SW480 (cell line): ENCODE measurements around the gene NCR2.

Experiments used
- DNase-seq: peaks from one replicate; pipeline ENCODE4 v3.0.0-alpha.2; 2016; ENCODE audit warnings: low spot score

Gene NCR2

DNA sequence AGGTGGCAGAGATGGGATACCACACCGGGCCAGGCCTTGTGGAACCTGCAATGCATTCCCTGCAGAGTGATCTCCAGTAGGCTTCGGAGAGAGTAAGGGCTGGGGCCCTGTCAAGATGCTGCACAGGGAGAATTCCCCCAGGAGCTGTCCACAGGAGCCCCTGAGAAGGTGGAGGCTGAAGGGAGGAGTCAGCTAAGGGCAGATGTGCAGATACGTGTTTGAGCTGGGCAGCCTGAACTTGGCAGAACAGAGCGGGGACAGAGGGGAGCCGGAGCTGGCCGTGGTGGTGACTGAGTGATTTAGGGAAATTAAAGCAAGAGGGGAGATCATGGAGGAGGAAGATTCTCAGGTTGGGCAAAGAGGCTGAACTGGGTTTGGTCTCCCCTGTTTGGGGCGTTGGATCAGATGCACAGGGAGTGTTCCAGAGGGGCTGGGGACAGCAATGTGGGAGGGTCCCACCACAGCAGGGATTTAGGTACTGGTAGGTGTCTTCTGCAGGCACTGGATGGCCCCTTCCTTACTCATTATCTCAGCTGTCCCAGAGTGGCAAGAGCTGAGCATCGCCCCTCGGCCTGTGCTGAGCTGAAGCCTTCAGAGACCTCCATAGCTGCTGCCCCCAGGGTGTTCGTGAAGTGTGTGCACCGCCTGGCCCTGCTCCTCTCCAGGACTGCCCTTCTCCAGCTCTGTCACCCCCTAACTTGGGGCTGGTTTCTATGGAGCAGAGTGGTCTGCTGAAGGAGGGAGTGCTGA, 3.8 kb upstream of the NCR2 start:
- no peak for DNase-seq

DNA sequence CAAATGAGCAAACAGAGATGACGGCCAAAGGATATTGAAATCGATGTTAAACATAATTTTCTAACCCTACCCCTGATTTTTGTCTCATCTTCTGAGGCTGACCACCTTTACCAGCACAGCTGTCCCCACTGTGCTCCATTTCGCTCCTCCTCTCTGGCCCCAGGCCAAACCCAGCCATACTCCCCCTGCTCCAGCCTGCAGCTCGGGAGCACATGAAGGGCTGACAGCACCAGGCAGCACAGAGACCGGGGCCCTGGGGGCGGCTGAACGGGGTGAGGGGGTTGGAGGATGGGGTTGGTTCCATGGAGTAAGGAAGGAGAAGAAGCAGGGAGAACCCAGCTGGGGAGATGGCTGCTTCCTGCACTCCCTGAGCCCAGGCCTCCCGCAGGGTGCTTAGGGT, 3.2 kb upstream of the NCR2 start:
- no peak for DNase-seq

DNA sequence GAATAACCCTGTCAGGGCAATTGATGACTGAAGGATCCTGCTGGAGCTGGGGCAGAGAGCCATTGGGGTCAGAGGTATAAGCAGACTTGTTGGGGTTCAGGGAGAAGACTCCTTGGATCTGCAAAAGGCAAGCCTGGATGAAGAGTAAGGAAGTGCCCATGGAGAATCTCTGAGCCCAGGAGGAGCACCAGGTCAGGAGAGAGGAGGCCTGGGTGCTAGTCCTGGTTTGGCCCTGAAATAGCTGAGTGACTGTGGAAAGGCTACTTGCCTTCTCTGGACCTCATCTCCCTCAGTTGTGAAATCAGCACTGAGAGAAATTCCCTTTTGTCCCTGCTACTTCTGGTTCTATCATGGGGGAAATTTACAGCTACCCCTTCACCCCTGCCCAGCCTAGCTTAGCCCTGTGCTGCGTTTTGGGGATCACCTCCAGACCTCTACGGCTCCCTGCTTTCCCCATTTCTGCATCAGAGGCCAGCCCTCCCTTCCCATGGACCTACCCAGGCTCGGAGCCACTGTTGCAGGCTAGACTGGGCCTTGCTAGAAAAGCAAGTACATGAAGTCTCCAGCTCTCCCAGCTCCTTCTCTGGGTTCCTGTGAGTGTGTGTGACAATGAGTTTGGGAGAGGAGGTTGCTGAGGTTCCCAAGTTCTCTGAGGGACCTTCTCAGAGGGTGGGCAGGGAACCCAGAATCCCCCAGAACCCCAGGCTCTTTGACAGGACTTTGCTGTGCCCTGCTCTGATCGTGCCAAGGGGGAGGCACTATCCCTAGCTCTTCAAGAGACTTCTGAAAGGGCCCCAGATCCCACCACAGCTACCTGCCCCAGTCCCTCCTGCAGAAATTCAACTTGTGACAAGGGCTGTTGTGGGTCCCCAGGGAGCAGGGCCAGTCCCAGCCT, 2.3 kb upstream of the NCR2 start:
- no peak for DNase-seq

DNA sequence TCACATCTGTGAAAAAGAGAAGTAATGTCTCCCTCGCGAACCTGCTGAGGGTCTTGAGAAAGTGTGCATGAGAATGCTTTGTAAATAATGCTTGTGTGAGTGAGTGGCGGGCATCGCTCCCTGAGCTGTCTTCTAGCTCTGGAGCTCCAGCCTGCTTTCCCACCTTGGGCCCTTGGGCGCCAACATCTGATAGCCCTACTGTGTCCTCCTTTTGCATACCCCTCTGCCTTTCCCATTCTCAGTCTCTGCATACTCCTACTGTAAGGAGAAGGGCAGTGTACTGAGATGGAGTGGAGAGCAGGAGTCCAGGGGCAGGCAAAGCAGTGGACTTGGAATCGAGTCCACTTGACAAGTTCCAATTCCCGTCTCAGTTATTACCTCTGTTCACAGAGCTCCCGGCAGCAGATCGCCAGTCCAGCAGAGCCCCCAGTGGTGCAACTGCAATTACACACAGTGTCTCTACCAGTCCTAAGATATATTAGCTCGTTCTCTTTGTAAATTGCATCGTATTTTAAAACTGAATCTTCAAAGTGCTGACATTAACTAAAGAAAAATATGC, 847 bp upstream of the NCR2 start:
- no peak for DNase-seq

DNA sequence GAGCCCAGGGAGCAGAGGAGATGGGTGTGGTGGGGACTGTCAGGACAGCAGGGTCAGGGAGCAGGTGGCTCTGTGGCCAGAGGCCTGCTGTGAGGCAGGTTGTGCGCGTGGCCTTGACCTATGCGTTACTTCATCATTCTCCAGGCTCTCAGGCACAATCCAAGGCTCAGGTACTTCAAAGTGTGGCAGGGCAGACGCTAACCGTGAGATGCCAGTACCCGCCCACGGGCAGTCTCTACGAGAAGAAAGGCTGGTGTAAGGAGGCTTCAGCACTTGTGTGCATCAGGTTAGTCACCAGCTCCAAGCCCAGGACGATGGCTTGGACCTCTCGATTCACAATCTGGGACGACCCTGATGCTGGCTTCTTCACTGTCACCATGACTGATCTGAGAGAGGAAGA, 535 bp downstream of the NCR2 start:
- DNase-seq, result no peak

DNA sequence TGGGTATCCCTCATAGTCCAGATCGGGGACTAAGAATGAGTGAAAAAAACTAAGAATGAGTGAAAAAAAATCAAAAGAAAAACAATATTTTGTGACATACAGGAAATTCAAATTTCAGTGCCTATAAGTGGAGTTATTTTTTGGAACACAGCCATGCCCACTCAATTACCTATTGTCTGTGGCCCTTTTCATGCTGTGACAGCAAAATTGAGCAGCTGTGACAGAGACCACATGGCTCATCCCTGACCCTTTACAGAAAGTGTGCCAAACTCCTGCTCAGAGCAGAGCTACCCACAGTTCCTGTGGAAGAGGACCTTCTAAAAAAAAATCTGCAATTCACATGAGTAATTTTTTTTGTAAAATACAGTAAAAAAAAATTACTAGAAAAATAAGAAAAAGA, 1.4 kb downstream of the NCR2 start:
- no peak for DNase-seq

DNA sequence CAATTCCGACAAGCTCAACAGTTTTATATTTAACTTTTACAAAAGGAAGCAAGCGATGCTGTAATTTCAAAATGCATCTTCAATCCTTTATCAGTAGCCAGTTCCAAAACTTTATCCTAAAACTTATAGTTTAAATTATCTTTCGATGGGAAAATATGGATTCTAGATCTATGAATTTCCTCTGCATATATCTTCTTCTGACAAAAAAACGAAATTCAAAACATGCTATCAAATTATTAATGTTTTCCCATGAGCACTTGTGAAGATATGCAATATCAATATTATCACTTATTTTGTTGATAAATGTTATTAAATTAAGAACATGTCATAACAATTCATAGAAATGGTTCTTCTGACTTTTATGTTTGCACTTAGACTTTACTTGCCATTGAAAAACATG, 2.3 kb downstream of the NCR2 start:
- no peak for DNase-seq

DNA sequence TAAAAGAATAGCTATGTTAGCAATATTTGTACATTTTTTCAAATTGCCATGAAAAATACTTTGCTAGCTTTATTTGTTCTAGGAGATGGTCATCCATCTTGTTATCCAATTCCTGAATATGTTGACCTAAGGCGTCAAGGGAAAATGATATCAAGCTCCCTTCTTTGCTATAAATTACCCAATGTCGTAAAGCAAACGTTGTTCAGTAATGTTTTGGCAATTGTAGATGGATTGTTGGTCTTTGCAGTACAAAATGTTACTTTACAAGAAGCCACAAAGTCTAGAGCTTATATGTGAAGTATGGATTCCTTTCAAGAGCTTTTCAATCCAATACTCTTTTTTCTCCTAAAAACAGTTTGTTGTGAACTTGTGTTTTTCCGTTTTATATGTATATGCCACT, 3.3 kb downstream of the NCR2 start:
- no peak for DNase-seq

DNA sequence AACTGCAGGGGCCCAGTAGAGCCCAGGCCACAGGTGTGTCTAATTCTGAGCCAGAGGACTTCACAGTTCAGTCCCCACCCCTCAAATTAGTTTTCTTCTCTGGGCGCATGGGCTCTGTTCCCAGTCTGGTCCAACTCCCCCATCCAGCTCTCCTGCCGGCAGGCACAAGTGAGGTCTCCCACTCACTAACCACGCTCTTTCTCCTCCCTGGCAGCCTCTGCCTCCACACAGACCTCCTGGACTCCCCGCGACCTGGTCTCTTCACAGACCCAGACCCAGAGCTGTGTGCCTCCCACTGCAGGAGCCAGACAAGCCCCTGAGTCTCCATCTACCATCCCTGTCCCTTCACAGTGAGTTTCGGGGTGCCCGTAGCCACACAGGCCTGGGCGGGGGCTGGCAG, 6.2 kb downstream of the NCR2 start:
- no peak for DNase-seq

DNA sequence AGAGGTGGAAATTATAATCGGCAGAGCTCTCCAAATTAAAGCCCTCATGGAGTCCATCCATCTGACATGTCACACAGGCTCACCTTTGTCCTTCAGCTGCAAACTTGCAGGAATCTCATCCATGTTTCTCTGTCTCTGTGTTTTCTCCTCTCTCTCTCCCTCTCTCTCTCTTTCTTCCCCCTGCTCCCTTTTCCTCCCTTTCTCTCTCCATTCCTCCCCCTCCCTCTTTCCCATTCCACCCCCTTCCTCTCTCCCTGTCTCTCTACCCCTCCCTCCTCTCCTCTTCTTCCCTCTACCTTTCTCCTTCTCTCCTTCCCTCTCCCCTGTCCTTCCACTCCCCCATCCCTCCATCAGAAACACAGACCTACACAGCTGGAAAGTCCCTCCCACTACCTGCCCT, 6.8 kb downstream of the NCR2 start:
- no peak for DNase-seq

DNA sequence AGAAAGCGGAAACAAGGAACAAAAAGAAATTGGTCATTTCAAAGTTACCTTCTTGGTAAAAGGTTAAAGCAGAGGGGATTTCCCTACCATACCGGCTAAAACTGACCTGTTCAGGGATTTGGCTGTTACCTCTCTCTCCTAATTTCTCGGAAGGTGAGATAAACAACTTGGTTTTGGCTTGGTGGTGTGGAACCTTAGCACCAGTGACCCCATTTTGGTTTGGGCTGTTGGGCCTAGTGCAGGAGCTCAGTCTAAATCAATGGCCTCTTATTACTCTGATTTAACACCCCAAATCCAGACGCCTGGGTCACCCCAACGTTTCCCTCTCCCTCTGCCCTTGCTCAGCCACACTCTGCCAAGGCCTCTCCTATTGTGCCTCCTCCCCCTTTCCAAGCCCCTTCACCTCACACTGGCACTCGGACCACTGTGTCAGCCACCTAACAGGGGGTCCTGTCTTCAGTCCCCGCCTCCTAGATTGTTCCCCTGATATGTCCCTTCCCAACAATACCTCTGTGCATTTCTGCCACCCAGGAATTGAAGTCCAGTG, 8.3 kb downstream of the NCR2 start:
- no peak for DNase-seq

DNA sequence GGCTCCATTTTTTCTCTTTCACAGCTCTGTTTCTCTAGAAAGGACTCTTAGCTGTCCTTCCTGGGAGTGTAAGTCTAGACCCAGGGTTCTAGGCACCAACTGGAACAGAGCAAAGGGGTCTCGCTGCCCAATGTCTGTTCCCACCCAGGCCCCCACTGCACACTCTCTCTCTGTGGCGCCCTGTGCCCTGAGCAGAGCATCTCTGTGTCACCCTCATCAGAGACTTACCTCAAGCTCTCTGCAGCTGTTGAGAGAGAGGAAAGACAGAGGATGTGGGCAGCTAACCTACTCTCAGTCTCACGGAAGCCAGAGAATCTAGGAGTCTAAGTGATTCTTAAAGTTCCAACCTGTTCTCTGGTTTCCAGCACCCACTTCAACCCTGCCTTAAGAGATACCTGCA, 9.5 kb downstream of the NCR2 start:
- DNase-seq, result no peak

DNA sequence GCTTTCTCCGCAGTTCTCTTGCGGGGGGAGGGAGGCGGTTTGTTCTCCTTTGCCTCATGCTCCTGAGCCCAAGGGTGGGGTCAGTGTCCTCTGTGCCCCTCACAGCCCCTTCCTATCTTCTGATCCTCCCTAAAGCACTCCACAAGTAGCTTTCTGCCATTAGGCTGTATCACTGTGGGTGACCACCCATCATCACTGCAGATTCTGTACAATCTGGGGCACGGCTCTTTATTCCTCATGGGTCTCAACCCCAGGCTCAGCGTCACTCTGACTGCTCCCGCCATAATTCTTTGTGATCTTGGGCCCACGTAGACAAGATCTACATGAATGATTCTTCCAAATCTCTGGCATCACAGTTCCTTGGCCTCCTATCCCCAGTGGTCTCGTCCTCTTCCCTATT, 10.5 kb downstream of the NCR2 start:
- no peak for DNase-seq

DNA sequence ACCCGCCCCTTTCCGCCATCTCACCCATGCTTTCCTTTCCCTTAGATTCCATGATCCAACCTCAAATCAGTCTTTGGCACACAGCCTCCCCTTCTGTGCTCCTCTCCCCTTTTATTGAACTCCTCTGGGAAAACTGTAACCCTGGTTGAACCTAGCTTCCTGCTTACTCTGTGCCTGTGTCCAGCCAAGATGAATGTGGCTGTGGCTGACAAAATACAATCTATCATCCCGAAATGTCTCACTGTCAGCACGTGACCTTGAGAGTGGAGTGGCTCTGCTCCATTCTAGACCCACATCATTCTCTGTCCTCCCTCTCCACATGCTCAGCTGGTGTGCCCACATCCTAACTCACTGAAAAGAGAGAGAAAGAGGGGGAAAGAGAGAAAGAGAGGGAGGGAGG, 11.0 kb downstream of the NCR2 start:
- no peak for DNase-seq

DNA sequence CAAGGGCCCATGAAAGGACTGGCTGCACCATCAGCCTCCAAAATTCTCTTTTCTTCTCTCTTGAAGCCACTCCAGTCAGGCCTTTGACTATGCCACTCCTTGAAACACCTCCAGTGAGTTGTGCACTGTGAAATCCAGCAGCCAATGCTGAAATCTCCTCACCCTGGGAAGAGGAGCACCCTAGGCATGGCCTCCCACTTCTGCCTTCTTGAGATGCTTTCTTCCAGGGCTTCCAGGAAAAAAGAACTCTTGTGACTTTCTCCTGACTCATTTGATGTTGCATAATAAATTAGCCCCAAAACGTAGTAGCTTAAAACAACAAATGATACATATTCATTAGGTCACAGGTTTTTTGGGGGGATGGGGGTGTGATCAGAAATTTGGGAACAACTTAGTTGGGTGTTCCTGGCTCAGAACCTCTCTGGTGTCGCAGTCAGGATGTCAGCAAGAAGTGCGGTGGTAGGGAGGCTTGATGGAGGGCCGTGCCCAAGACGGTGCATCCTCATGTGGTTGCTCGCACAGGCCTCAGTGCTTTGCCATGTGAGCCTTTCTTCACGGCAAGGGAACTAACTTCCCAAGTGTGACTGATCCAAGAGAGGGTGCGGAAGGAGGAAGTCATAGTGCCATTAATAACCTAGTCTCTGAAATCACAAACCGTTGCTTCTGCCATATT, 12.1 kb downstream of the NCR2 start:
- no peak for DNase-seq

DNA sequence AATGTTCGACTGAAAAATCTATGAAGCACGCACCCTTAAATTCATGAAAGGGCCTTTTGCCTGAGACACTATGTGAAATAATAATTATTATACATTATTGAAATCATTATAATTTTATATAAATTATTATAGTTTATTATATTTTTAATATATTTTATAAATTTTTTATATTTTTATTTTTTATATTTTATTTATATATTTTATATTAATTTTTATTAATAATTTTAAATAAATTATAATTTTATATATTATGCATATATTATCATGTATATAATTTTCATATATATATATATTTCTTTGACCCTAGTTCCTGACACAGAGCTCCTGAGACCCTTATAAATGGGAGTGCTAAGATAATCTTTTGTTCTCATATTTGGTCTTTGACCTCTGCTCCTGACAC, 13.5 kb downstream of the NCR2 start:
- no peak for DNase-seq

DNA sequence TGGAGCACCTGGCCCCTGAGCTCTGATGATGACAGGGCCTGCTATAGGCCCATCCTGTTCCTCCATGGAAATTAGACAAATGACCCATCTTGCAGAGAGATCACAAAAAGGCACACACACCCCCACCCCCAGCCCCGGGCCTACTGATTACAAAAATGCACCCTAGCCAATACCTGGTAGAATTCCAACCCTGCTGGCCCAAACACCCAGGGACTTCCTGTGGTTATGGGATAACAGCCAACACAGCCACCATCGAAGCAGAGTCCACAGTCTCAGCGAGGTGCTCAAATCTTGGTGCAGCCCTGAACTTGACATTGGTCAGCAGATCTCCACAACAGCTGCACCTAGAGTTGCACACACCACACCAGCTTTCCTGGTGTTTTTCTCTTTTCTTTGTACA, 17.0 kb downstream of the NCR2 start:
- DNase-seq, result no peak

DNA sequence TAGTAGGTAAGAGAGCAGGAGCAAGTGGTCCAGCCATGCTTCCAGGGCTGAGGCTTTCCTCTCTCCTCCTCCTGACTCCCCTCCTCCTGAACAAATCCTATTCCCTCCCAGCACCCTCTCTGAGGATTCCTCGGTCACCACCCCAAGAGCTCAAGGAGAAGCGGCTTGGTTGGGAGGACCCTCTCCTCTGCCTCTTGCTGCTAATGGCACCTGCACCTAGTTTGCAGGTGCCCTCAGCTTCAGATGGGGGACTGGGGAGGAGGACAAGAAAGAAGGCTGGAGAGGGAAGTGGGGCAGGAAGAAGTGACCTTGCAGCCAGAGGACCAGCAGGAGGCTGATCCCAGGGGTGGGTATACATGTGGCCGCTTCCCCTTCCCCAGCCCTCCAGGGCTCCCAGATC, 17.5 kb downstream of the NCR2 start:
- DNase-seq, result no peak

DNA sequence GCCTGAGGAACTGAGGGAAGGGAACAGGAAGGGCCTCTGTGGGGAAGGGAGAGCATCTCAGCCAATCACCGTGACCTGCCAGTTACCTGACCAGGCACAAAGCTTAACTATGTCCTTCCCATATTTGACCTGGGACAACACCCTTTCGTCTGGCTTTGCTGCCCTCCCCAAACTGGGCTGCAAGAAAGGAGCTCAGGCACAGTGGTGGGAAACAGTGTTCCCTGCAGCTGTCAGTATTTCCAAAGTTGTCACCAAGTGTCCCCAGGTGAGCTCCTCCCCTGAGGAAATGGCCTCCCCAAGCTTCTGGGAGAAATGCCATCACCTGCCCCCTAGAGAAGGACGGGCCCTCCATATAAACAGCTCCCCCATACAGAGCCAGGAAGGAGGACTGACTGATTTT, 17.9 kb downstream of the NCR2 start:
- no peak for DNase-seq

DNA sequence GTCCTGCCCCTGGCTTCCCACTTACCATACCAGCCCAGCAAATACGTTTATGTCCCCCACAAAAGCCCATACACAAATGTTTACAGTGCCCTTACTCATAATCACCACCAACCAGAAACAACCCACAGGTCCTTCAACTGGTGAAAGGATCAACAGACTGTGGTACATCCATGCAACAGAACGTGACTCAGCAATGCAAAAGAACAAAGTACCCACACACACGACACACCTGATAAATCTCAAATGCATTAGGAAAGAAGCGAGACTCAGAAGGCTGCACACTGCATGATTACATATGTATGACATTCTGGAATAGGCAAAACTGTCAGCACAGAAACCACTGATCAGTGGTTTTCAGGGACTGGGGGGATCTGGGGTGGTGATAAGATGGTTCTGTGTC, 20.5 kb downstream of the NCR2 start:
- DNase-seq, result no peak

DNA sequence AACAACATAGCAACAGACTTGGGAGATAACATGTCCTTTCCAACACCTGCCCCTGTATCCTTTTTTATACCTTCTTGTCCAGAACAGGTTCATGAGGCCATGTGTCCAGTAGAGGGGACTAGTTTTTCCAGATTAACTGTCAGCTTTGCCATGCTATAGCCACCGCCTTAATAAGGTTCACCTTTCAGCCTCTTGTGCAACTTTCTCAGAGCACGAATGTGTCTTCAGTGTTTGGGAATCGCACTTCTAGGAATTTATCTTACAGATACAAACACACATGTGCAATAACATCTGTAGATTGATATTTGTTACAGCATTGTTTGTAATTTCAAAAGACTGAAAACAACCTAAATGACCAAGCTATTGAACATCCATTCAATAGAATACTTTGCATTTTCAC, 21.4 kb downstream of the NCR2 start:
- no peak for DNase-seq

DNA sequence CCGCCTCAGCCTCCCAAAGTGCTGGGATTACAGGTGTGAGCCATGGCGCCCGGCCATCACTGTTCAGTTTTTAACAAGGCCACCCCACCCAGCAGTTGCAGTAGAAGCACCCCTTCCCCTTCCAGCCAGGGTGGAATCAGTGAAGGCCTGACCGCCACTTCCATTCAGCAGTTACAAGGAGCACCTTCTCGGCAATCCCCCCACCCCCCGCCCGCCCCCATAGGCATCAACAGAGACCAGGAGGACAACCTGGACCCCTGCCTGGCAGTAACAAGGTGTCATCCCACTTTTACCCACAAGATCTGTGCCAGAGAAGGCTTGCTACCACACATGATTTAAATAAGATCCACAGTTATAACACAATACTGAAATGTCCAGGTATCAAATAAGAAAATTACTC, 23.1 kb downstream of the NCR2 start:
- DNase-seq, result no peak
